DOHH2 (cell line): ENCODE measurements around the gene MAPK7.

ENCODE experiments used
- H3F3A ChIP-seq: fragments of 200-600 bp; sonication (generic), shearing (Covaris generic); 2 replicates; pipeline ENCODE4 v1.6.0; 2016; ENCODE audit warnings: antibody characterized with exemption, mild to moderate bottlenecking; ENCODE audit not compliant: control insufficient read depth, insufficient read depth
- H3K27ac ChIP-seq: fragments of 200-600 bp; sonication (generic); 2 replicates; pipeline ENCODE4 v1.5.1; 2014; ENCODE audit warnings: low read depth, mild to moderate bottlenecking, low read length, moderate library complexity
- H3K27me3 ChIP-seq: fragments of 200-600 bp; sonication (generic); 2 replicates; pipeline ENCODE4 v1.6.1; 2014; ENCODE audit warnings: mild to moderate bottlenecking, low read length, mixed read lengths; ENCODE audit not compliant: control insufficient read depth
- H3K36me3 ChIP-seq: fragments of 200-600 bp; sonication (generic); 2 replicates; pipeline ENCODE4 v1.6.1; 2014; ENCODE audit warnings: mild to moderate bottlenecking, low read length, moderate library complexity, mixed read lengths; ENCODE audit not compliant: control insufficient read depth
- H3K4me1 ChIP-seq: fragments of 200-600 bp; sonication (generic); 2 replicates; pipeline ENCODE4 v1.6.1; 2014; ENCODE audit warnings: mild to moderate bottlenecking, low read length, mixed read lengths; ENCODE audit not compliant: control insufficient read depth
- H3K4me2 ChIP-seq: fragments of 200-600 bp; sonication (generic); 2 replicates; pipeline ENCODE4 v1.6.0; 2014; ENCODE audit warnings: mild to moderate bottlenecking, low read length, moderate library complexity
- H3K4me3 ChIP-seq: fragments of 200-600 bp; sonication (generic); 2 replicates; pipeline ENCODE4 v1.5.1; 2014; ENCODE audit warnings: mild to moderate bottlenecking, low read length, mixed read lengths
- H3K79me2 ChIP-seq: fragments of 200-600 bp; sonication (generic); 2 replicates; pipeline ENCODE4 v1.6.1; 2014; ENCODE audit warnings: mild to moderate bottlenecking, low read length, mixed read lengths; ENCODE audit not compliant: control insufficient read depth
- H3K9me2 ChIP-seq: fragments of 200-600 bp; sonication (generic); replicated peaks from 2 replicates; pipeline ENCODE4 v1.6.1; 2014; ENCODE audit warnings: mild to moderate bottlenecking, low read length, mixed read lengths; ENCODE audit not compliant: control insufficient read depth
- H3K9me3 ChIP-seq: fragments of 200-600 bp; sonication (generic); 2 replicates; pipeline ENCODE4 v1.6.1; 2014; ENCODE audit warnings: antibody characterized with exemption, low read length, mixed read lengths; ENCODE audit not compliant: control insufficient read depth, insufficient read depth
- H4K20me1 ChIP-seq: fragments of 200-600 bp; sonication (generic); 2 replicates; pipeline ENCODE4 v1.6.0; 2014; ENCODE audit warnings: low read depth, mild to moderate bottlenecking, antibody characterized with exemption, low read length, moderate library complexity; ENCODE audit not compliant: control insufficient read depth, insufficient read depth
- CTCF ChIP-seq: fragments of 200-600 bp; sonication (generic); IDR thresholded peaks from one replicate; pipeline ENCODE4 v1.5.1; 2014; ENCODE audit warnings: antibody characterized with exemption, mild to moderate bottlenecking, low read depth, low read length; ENCODE audit not compliant: poor library complexity, severe bottlenecking
- EZH2phosphoT487 ChIP-seq: fragments of 200-600 bp; sonication (generic); IDR thresholded peaks from 2 replicates; pipeline ENCODE4 v1.6.1; 2017; ENCODE audit warnings: borderline replicate concordance, mild to moderate bottlenecking, antibody characterized with exemption, low read length, moderate library complexity, mixed read lengths

Gene MAPK7

GRCh38 chr17:19338031-19338990 lies 40.0 kb upstream of the MAPK7 start:
- H3K4me3 ChIP-seq, result no peak overlapping the region
- TF ChIP-seq EZH2phosphoT487 (no peak), CTCF (peak; percentile 81)
- H3K4me2 ChIP-seq, result no peak overlapping the region
- H3K27me3 ChIP-seq, result peaks cover 4% of the 10 kb centered on the region; the same call in 1 of the 2 replicates
- H3K9me2 ChIP-seq, result no peaks in the 10 kb centered on the region
- H3F3A ChIP-seq, result no peaks in the 10 kb centered on the region
- H3K36me3 ChIP-seq, result no peaks in the 10 kb centered on the region
- H3K27ac ChIP-seq, result no peak overlapping the region
- H4K20me1 ChIP-seq, result peaks cover 4% of the 10 kb centered on the region; the same call in 1 of the 2 replicates
- H3K79me2 ChIP-seq, result no peaks in the 10 kb centered on the region
- no peaks in the 10 kb centered on the region for H3K4me1 ChIP-seq
- no peaks in the 10 kb centered on the region for H3K9me3 ChIP-seq

GRCh38 chr17:19339341-19339815 lies 38.9 kb upstream of the MAPK7 start:
- Histone ChIP-seq H3K79me2 (no peaks in the 10 kb centered on the region), H3K4me1 (no peaks in the 10 kb centered on the region), H3K27me3 (peaks cover 4% of the 10 kb centered on the region; the same call in 1 of the 2 replicates), H3K4me3 (no peak overlapping the region), H3K9me3 (no peaks in the 10 kb centered on the region), H3K9me2 (no peaks in the 10 kb centered on the region), H3K27ac (no peak overlapping the region), H3F3A (no peaks in the 10 kb centered on the region), H3K4me2 (no peak overlapping the region), H3K36me3 (no peaks in the 10 kb centered on the region), H4K20me1 (peaks cover 4% of the 10 kb centered on the region; the same call in 1 of the 2 replicates)
- TF ChIP-seq EZH2phosphoT487, result no peak
- no peak for TF ChIP-seq CTCF

GRCh38 chr17:19341211-19341631 lies 37.1 kb upstream of the MAPK7 start:
- H3K36me3 ChIP-seq, result no peaks in the 10 kb centered on the region
- H3K79me2 ChIP-seq, result no peaks in the 10 kb centered on the region
- no peaks in the 10 kb centered on the region for H3K4me1 ChIP-seq
- H3K27ac ChIP-seq, result no peak overlapping the region
- peaks cover 4% of the 10 kb centered on the region; the same call in 1 of the 2 replicates for H3K27me3 ChIP-seq
- H3K9me2 ChIP-seq, result no peaks in the 10 kb centered on the region
- no peaks in the 10 kb centered on the region for H3F3A ChIP-seq
- H3K4me3 ChIP-seq, result no peak overlapping the region
- H3K9me3 ChIP-seq, result no peaks in the 10 kb centered on the region
- TF ChIP-seq EZH2phosphoT487 (no peak), CTCF (no peak)
- H4K20me1 ChIP-seq, result peaks cover 4% of the 10 kb centered on the region; the same call in 1 of the 2 replicates
- no peak overlapping the region for H3K4me2 ChIP-seq
